Activated naive CD8-positive, alpha-beta T cell treated with anti-CD3 and anti-CD28 coated beads, Interleukin-2, amount 50 U/mL, for 16 hours (primary cell): ENCODE data around the gene FRMD1.

ENCODE experiments used
- DNase-seq: peaks from one replicate; pipeline ENCODE4 v3.0.0-alpha.2; 2020; ENCODE audit warnings: low read depth, low spot score

The FRMD1 gene

DNA sequence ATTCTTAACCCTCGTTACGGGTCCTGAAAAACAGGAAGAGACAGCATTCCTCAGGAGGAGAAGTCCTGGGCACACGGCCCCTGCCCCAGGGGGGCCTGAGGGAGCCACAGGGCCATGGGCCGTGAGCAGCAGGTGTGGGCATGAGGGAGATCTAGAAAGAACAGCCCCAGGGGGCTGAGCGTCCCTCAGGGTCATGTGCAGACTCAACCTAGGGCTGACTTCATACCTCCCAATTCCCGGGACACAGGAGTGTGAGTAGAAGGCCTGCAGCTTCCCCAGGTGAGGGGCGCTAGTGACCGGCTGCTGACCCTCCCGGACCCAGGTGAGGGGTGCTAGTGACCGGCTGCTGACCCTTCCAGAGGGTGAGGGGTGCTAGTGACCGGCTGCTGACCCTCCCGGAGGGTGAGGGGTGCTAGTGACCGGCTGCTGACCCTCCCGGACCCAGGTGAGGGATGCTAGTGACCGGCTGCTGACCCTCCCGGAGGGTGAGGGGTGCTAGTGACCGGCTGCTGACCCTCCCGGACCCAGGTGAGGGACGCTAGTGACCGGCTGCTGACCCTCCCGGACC lies 35.1 kb downstream of the FRMD1 start:
- no peak for DNase-seq

DNA sequence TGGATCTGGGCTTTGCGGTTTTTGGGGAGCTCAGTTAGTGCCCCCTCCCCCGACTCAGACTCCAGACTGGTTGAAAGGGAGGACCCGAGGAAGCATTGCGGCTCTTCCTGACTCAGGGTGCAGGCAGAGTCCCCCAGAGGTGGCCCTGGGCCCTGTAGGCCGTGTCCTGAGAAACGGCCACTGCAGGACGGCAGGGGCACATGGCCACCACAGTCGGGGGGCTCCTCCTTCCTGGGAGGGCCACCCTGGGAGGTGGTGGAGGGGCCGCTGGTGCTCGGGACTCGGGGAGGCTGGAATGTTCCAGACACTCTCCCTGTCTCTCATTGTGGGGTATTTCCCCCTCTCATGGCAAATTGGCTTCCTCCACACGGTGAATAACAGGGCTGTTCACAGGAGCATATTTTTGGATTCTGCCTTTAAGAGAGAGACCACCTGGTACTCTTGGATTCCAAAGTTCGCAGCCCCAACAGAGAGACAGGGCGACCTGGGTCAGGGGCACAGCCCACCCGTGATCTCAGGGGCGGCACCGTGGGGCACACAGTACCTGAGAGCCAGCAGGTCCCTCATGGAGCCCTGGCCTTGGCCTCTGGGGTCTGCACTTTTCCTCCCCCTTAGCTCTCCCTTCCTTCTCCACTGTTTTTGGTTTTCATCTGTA lies 35.7 kb downstream of the FRMD1 start:
- DNase-seq: no peak

DNA sequence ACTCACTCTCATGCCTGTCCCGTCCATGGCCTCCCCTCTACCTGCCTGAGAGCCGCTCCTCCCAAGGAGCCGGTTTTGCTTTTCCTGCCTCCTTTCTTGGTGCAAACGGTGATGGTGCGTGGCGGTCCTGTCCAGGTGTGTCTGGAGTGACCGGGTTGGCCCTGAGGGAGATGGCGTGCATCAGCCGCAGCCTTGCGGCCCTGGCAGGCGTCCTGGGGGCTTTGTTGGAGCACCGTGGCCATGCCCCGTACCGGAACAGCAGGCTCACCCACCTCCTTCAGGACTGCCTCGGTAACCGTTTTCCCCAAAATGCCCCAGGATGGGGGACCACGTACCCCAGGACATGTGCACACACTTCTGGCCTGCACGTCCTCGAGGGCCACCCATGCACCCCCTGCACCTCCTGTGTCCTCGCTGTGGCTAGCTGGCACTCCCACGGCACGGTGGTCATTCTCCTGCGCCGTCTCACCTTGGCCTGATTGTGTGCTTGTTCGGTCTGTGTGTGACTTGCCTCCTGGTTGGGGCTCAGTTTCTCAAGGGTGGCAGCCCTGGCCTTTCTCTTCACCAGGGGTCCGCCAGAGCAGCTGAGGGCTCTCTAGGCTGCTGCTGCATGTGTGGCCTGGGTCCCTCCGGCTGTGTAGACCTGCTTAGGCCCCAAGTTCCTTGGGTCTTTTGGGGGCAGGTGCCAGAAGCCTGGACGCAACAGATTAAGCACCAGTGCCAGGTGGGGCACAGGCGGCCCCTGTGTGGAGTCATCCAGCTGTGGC lies 36.4 kb downstream of the FRMD1 start:
- DNase-seq: no peak

DNA sequence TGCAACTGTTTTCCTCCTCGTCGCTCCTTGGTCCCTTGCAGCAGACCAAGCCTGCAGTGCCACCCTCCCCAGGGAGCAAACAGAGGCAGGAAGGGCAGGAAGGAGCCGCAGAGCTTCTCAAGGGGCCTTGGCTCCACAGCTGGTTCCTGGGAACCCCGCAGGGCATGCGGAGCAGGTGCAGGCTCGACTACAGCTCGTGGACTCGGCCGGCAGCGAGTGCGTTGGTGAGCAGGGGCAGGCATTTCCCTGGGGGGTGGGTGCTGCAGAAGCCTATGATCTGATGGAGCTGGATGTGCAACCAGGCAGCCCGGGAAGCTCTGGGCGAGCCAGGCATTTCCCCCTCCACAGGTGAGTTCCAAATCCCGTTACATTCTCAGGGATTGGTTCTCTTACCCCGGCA lies 37.1 kb downstream of the FRMD1 start:
- no peak for DNase-seq

DNA sequence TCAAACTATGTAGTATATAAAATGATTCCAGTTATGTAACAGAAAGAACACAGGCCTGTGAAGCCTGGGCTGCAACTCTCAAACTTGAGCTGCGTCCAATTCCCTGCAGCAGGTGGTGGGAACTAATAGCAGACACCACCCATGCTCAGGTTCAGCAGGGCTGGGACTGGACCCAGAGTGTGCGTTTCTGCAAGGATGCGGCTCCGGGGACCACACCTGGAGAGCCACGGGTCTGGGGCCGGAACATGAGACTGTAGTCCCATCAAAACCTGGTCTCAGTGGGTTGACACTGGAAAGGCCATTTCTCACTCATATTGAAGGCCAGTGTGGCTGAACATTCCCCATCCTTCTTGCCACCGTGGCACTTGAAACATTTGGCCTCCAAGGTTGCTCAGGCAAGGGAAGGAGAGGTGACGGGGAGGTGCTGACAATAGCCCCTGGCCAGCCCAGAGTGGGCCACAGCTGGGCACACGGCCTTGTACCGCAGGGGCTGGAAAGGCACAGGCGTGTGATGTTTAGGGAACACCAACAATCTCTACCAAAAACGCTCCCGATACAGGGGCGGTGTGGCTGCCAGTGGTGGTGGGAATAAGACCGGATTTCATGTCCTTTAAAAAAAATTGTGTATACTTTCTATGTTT lies 38.0 kb downstream of the FRMD1 start:
- DNase-seq: no peak

DNA sequence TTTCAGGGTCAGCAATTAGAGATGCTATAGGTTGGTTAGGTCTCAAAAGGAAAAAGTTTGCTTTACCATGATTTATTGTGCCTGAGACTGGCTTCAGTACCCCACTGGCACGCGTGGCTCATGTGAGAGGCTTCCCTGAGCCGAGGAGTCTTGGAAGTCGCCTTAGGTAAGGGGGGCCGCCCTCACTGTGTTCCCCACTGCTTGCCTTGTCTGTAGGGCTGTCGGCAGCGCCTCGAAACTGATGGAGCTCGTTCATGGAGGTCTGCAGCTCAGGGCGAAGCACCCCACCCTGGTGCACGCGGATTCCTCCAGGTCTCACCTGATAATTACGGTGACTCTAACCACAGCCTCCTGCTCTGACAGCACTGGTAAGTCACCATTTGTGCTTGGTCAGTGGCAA lies 39.2 kb downstream of the FRMD1 start:
- DNase-seq: no peak

DNA sequence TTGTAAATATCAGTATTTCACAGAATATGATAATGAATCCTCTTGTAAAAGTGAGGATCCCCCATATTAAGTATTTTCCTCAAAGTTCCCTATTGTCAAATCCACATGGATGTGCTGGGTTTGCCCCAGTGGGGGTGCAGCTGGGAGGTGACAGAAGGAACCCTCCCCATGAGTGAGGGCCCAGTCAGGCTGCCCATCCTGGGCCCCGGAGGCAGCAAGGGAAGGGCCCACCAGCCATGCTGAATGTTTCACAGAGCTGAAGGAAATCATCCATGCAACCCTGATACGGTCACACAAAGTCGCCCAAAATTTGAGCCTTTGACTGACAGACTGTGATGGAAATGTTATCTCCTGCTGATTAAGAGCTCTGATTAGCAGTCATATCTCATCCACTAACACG lies 39.7 kb downstream of the FRMD1 start:
- DNase-seq: no peak

DNA sequence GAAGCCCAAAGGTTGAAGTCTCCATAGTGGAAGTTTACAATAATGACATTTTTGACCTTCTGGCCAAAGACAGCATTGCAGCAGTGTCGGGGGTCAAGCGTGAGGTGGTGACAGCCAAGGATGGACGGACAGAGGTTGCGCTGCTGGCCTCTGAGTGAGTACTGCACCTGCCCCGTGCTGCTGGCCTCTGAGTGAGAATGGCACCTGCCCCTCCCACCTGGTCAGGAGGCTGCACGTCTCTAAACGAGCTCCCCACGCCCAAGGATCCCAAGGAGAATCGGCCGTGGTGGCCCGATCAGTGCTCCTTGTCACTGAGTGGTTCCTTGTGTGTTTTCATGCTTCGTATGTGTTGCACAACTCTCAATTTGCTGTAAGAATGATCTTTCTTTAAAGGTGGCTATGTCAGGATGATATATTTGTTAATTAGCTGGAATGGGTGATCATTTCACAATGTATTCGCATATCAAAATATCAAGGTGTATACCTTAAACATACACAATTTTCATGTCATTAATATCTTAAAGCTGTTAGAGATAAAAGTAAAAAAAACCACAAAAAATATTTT lies 40.4 kb downstream of the FRMD1 start:
- no peak for DNase-seq

DNA sequence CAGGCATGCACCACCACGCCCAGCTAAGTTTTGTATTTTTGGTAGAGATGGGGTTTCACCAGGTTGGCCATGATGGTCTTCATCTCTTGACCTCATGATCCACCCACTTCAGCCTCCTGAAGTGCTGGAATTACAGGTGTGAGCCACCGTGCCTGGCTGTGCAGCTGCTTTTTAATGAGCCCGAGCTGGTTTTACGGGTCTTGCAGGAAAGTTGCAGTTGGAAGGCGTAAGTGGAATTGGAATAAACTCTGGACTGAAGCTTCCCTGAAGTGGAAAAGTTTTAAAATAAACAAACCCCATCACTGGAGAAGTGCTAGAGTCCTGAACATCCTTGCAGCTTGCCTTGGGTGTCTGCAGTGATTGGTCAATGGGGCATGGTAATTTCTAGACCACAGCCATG lies 41.2 kb downstream of the FRMD1 start:
- DNase-seq: no peak

DNA sequence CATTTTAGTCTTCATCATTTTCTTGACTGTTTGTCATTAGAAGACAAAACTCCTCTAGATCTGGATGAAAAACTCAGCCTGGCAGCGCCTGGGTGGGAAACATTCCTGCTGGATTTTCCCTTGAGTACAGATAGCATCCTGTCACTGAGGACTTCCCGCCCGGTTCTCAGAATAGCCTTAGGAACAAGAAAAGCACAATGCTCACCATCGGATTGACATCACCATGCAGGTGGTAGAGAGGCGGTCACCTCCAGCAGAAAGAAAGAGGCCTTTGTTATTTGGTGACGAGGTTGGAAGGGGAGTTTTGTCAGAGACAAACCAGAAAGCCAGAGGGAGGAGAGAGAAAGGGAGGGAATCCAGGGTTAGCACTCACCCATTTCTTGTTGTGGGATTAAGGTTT lies 41.8 kb downstream of the FRMD1 start:
- DNase-seq: no peak

DNA sequence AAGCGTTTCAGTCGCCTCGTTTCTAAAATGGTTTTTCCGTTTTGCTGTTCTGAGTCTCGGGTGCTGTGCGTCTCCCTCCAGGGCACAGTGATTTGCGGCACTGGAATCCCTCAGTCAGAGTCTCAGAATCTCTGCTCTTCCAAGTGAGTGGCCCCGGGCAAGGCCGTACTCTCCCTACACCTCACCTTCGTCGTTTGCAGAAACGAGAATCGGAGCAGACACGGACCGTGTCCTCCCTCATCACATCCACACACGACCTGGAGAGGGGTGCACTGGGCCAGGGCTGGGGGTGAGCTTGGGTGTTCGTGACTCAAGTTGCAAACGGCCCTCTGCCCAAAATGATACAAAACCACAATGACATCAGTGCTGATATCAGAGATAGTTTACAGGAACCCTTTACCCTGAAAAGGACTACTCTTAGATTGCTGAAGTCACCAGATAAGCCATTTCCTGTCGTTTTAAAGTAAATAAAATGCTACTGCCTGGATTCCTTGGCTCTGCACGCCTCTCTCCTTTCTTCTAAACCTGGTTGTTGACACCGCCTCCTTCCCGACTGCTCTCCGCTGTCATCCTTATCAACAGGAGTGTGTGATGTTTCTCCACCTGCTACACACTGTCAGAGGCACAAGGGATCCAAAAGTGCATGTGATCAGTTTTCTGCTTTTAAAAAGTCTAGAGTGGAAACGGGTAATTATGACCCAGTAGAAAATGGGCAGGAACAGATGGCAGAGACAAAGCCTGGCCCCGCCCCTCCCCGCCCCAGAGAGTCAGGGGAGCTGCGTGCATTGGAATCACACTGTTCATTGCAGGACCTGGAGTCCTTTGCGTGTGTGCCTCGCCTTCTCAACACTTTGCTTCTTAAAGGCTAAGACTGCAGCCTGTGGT lies 43.1 kb downstream of the FRMD1 start:
- no peak for DNase-seq

DNA sequence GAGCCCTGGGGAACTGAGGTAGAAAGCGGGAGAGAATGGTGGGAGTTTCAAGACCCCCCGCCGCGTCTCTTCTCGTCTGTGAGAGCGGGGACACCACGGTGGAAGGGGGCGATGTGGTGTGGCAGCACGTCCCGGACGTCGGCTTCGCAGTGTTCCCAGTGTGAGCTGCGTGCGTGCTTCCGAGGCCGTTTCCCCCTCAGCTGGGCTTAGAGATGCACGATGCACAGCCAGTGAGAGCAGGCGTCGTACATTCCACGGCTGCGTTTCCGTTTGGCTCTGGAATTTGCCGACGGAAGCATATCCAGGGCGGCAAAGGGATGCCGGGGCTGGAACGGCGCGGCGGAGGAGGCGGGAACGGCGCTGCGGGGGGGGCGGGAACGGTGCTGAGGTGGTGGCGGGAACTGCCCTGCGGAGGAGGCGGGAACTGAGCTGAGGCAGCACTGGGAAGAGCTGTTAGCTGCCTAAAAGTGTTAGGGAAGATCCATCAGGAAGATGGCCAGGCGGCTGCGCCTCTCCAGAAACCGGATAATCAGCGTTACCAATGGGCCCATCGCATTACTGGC lies 43.8 kb downstream of the FRMD1 start:
- DNase-seq: no peak

DNA sequence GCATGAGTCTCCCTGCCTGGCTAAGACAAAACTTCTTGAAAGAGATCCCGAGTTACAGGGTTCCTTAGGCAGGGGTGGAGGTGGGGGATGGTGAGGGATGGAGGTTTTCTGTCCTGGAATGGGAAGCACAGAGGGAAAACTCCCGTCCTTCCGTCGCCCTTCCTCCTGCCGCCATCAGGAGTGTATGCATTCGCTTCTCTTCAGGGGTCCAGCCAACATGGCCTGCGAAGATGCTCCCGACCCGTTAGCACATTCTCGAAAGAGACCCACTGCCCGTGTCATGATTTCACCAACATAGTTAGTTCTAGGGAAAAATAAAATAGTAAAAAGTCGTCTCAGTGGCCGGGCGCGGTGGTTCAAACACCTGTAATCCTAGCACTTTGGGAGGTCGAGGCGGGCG lies 44.5 kb downstream of the FRMD1 start:
- no peak for DNase-seq

DNA sequence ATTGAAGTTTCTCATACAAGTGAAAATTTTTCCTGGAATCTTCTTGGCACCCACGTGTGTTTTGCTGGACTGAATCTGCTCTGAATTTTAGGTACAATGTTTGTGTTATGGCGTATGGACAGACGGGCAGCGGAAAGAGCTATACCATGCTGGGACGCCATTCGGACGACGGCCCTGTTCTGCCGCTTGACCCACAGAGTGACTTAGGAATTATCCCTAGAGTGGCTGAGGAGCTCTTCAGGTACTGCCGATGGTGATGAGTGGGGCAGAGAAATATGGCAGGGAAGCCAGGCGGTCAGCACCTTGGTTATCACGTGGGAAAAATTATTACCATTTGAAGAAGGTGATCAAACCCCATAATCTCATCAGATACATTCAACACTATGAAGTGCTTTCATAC lies 45.2 kb downstream of the FRMD1 start:
- DNase-seq: no peak

DNA sequence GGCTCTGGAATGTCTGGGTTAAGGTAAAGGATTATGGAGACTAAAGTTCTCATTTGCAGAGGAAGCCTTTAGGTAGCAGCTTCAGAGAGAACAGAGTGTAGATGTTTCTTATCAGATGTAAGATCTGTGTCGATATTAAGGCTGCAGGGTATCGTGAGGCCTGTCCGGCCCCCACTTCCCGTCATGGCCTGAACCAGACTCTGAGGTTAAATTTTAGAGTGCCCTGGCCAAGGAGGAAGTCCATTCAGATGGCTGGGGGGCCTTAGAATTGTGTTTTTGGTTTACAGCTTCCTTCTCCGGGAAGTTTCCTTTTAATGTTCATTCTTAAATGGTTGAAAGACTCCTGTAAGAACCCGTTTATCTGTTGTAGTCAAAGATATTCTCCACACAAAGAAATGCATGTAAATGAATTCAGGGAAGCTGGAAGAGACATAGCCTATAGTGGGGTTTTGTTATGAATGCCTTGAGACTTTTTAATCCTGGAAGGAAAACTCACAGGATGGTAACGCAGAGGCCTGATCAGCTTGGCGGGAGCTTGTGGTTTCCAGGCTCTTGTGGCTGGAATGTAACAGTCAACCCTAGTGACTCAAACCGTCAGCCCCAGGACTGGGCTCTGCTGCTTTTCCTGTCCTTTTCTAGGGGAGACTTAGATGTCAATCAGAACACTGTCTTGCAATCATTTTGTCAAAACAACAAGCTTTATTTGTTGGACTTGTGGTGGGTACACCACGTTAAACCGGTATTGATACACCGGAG lies 46.8 kb downstream of the FRMD1 start:
- no peak for DNase-seq

DNA sequence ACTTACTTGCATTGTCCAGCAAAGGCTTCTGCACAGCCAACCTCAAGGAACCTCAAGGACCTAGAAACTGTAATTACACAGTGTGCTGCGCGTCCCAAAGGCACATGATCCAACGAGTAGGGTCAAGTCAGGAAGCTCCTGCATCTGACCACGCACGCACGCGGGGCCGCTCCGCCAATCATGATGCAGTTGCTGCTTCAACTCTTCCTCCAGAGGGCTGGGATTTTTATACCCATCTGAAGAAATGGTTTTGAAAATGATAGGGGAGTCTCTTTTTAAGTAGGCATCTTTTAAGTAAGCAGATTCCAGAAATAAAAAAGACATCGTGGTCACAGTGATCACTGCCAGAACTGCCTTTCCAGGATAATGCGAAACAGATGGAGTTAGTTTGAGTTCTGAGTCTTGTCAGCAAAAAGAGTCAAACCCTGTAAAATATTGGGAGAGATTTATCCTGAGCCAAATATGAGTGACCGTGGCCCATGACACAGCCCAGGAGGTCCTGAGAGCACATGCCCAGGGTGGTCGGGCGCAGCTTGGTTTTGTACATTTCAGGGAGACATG lies 47.5 kb downstream of the FRMD1 start:
- no peak for DNase-seq

DNA sequence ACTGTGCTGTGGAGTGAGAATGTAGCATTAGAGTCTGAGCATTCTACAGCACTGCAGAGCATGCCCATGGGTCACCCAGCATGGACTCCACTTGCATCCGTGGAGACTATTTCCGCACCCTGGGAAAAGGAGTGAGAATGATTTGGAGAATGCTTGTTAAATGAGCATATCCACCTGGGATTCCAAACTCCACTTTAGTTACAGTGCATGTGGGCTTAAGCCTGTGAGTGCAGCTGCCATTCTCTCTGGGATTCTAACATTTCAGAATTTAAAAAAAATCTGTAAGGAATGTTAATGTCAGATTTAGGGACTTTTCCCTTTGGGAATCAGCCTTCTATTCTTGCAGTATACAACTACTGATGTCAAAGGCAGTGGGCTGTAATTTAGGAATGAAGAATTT lies 48.1 kb downstream of the FRMD1 start:
- no peak for DNase-seq

DNA sequence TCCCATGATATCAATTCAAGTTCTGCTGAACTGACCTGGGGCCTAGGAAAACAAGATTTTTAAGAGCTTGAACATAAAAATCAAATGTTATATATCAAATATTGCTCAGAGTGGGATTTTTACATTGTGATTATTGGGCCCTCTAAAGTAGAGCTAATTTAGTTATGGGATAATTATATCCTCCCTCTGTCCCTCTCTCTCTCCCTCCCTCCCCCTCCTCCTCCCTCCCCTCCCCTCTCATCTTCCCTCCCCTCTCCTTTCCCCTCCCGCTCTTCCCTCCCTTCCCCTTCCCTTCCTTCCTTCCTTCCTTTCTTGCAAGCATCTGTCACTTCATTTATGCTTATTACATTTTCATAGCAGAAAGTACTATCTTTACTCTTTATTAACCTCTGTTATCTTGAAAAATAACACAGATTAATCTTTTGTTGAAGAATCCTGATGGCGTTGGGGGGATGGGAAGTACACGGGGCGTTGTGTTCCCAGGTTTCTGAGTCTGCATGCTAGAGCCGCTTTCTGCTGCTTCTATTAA lies 48.7 kb downstream of the FRMD1 start:
- DNase-seq: no peak

DNA sequence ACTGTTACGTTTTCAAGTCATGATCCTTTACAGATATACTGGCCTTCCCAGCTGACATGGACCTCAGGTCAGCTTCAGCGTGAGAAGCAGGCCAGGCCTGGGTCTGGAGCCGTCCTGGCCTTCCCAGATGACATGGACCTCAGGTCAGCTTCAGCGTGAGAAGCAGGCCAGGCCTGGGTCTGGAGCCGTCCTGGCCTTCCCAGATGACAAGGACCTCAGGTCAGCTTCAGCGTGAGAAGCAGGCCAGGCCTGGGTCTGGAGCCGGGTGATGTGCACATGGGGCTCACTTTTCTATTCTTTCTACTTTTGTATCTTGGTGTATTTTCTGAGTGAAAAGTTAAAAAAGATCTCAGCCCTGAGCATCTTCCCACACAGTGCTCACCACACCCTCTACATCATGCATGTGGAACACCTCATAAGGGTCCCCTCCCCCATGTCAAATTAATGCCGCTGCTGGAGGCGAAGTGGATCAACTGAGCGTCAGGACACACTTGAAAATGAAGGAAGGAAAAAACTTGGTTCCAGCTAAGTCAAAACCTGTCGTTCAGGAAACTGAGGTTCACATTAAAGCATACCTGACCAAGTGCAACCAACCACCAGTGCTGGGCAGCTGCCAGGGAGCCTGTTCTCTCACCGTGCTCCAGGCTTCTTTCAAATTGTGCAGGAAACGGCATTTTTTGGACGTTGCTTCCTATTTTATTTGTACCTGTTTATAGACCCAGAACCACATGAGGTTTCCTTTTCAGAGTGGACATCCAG lies 49.4 kb downstream of the FRMD1 start:
- DNase-seq: no peak
